H1 (cell line): ENCODE results near the gene BRD7. TPM values are rescaled to one million over a fixed set of nuclear protein-coding genes. Genes with fewer than 3 reads are reported as not detected.

Experiments used
- CTCF ChIA-PET: fragments of 300-600 bp; sonication (Branson Sonifier 250); formaldehyde crosslinking; loops from one replicate; lab custom pipeline; 2021; ENCODE audit not compliant: partially characterized antibody; lab: Charles Lee
- POLR2A ChIA-PET: fragments of 300-600 bp; sonication (Branson Sonifier 250); formaldehyde crosslinking; loops from one replicate; lab custom pipeline; 2021; ENCODE audit warnings: inconsistent platforms; ENCODE audit not compliant: partially characterized antibody; lab: Charles Lee
- DNase-seq, 2 experiments: peaks; one replicate each; pipeline versions ENCODE4 v3.0.0 to v3.0.0-alpha.2; 2010 to 2022; ENCODE audit warnings: low spot score in 2 of 2, low read depth in 1 of 2, mixed read lengths in 1 of 2
- FAIRE-seq: peaks from 2 replicates; lab custom pipeline; 2011; peaks lifted over from hg19 to GRCh38; lab: Jason Lieb, UNC
- H2AFZ ChIP-seq: 2 replicates; pipeline ENCODE4 v1.8.1; 2012; ENCODE audit warnings: low read length, inconsistent platforms
- H2AK5ac ChIP-seq: 2 replicates; pipeline ENCODE4 v1.6.1; 2013; ENCODE audit warnings: low read depth, low read length
- H2BK120ac ChIP-seq: replicated peaks from 2 replicates; pipeline ENCODE3; 2013; ENCODE audit warnings: low read depth, low read length, inconsistent platforms
- H2BK12ac ChIP-seq: 2 replicates; pipeline ENCODE4 v1.6.1; 2013; ENCODE audit warnings: low read depth, low read length
- H2BK15ac ChIP-seq: 2 replicates; pipeline ENCODE4 v1.6.1; 2013; ENCODE audit warnings: low read length
- H2BK20ac ChIP-seq: 2 replicates; pipeline ENCODE4 v1.6.1; 2013; ENCODE audit warnings: low read length
- H2BK5ac ChIP-seq: 2 replicates; pipeline ENCODE4 v1.6.1; 2013; ENCODE audit warnings: low read depth, low read length
- H3K14ac ChIP-seq: 2 replicates; pipeline ENCODE4 v1.6.1; 2013; ENCODE audit warnings: inconsistent platforms; ENCODE audit not compliant: insufficient read length
- H3K18ac ChIP-seq: 2 replicates; pipeline ENCODE4 v1.6.1; 2013; ENCODE audit warnings: low read length; ENCODE audit errors: extremely low read depth
- H3K23ac ChIP-seq: 2 replicates; pipeline ENCODE4 v1.6.1; 2013; ENCODE audit warnings: inconsistent platforms; ENCODE audit not compliant: insufficient read length
- H3K23me2 ChIP-seq: 2 replicates; pipeline ENCODE4 v1.6.1; 2013; ENCODE audit warnings: low read depth, low read length
- H3K27ac ChIP-seq: 2 replicates; pipeline ENCODE4 v1.6.1; 2011; ENCODE audit warnings: low read depth, low read length, inconsistent platforms
- H3K27me3 ChIP-seq, 4 experiments: replicated peaks in 1 of 4; 1 replicate in 1 of 4; 2 replicates in 3 of 4; pipeline versions ENCODE4 v1.6.1 to v1.8.1; 2011 to 2013; ENCODE audit warnings: low read length in 3 of 4, mild to moderate bottlenecking in 3 of 4, inconsistent platforms in 2 of 4, mixed read lengths in 2 of 4, moderate library complexity in 1 of 4; ENCODE audit not compliant: control insufficient read depth in 3 of 4, insufficient read depth in 3 of 4; ENCODE audit errors: extremely low read depth in 1 of 4
- H3K36me3 ChIP-seq, 4 experiments: 2 replicates each; pipeline versions ENCODE4 v1.6.1 to v1.8.1; 2011 to 2013; ENCODE audit warnings: mild to moderate bottlenecking in 4 of 4, low read length in 3 of 4, moderate library complexity in 2 of 4, control low read depth in 1 of 4, inconsistent platforms in 1 of 4; ENCODE audit not compliant: insufficient read depth in 4 of 4, control insufficient read depth in 2 of 4
- H3K4ac ChIP-seq: replicated peaks from 2 replicates; pipeline ENCODE3; 2013; ENCODE audit warnings: low read length, low read depth, mixed read lengths, inconsistent platforms; ENCODE audit not compliant: insufficient read length
- H3K4me1 ChIP-seq, 4 experiments: replicated peaks in 1 of 4; 1 replicate in 1 of 4; 2 replicates in 3 of 4; pipeline versions ENCODE4 v1.6.1 to v1.8.1; 2011 to 2013; ENCODE audit warnings: low read length in 3 of 4, inconsistent platforms in 2 of 4, mixed read lengths in 1 of 4; ENCODE audit not compliant: insufficient read depth in 4 of 4, control insufficient read depth in 3 of 4
- H3K4me2 ChIP-seq, 2 experiments: 2 replicates each; pipeline versions ENCODE4 v1.6.1 to v1.8.1; 2011 to 2013; ENCODE audit warnings: low read depth in 2 of 2, low read length in 2 of 2, control low read depth in 1 of 2, inconsistent platforms in 1 of 2, mild to moderate bottlenecking in 1 of 2; ENCODE audit not compliant: insufficient read depth in 1 of 2
- H3K4me3 ChIP-seq, 4 experiments: fragments of 200-600, 300-600 bp in 1 of 4; sonication (generic), shearing (Covaris generic), sonication (Bioruptor Twin) in 1 of 4; 2 replicates each; pipeline versions ENCODE4 v1.5.1 to v1.8.1; 2011 to 2016; ENCODE audit warnings: low read length in 4 of 4, low read depth in 3 of 4, control low read depth in 2 of 4, inconsistent platforms in 2 of 4, mild to moderate bottlenecking in 2 of 4, mixed read lengths in 1 of 4, moderate library complexity in 1 of 4; ENCODE audit not compliant: insufficient read depth in 2 of 4; ENCODE audit errors: extremely low read depth in 1 of 4
- H3K56ac ChIP-seq: replicated peaks from 2 replicates; pipeline ENCODE3; 2013; ENCODE audit warnings: low read depth, mild to moderate bottlenecking, mixed read lengths, low read length, inconsistent platforms; ENCODE audit not compliant: insufficient read length
- H3K79me1 ChIP-seq: 2 replicates; pipeline ENCODE4 v1.6.1; 2013; ENCODE audit warnings: low read depth, low read length, control low read depth
- H3K79me2 ChIP-seq, 2 experiments: 2 replicates each; pipeline versions ENCODE4 v1.6.1 to v1.8.1; 2012 to 2013; ENCODE audit warnings: low read length in 2 of 2, mild to moderate bottlenecking in 2 of 2, inconsistent platforms in 1 of 2; ENCODE audit not compliant: insufficient read depth in 2 of 2, control insufficient read depth in 1 of 2
- H3K9ac ChIP-seq, 4 experiments: replicated peaks in 1 of 4; 1 replicate in 1 of 4; 2 replicates in 3 of 4; pipeline versions ENCODE4 v1.6.1 to v1.8.1; 2011 to 2013; ENCODE audit warnings: low read depth in 3 of 4, low read length in 3 of 4, control low read depth in 2 of 4, mild to moderate bottlenecking in 2 of 4, moderate library complexity in 2 of 4, inconsistent platforms in 1 of 4; ENCODE audit errors: extremely low read depth in 1 of 4
- H3K9me3 ChIP-seq, 2 experiments: 2 replicates each; pipeline versions ENCODE4 v1.6.1 to v1.8.1; 2012 to 2013; ENCODE audit warnings: mild to moderate bottlenecking in 2 of 2, moderate library complexity in 2 of 2, control low read depth in 1 of 2, inconsistent platforms in 1 of 2, low read depth in 1 of 2, low read length in 1 of 2, mixed read lengths in 1 of 2; ENCODE audit not compliant: insufficient read depth in 2 of 2
- H4K20me1 ChIP-seq, 2 experiments: replicated peaks in 1 of 2; 2 replicates each; pipeline versions ENCODE3 to v1.8.1; 2011 to 2013; ENCODE audit warnings: inconsistent platforms in 2 of 2, low read length in 2 of 2, mild to moderate bottlenecking in 1 of 2; ENCODE audit not compliant: insufficient read depth in 2 of 2, control insufficient read depth in 1 of 2
- H4K5ac ChIP-seq: 2 replicates; pipeline ENCODE4 v1.6.1; 2013; ENCODE audit warnings: low read length, low read depth, mixed read lengths, inconsistent platforms; ENCODE audit not compliant: insufficient read length
- H4K8ac ChIP-seq: 2 replicates; pipeline ENCODE4 v1.8.0; 2013; ENCODE audit warnings: mild to moderate bottlenecking, moderate library complexity, low read length, inconsistent platforms; ENCODE audit not compliant: insufficient read depth; ENCODE audit errors: extremely low read depth
- H4K91ac ChIP-seq: replicated peaks from 2 replicates; pipeline ENCODE3; 2013; ENCODE audit warnings: low read length, mixed read lengths, inconsistent platforms; ENCODE audit not compliant: insufficient read length
- BRCA1 ChIP-seq: IDR thresholded peaks from 2 replicates; pipeline ENCODE4 v1.6.1; 2012; ENCODE audit warnings: low read depth, low read length, improper control_type of control experiment
- CBX5 ChIP-seq: fragments of 300-800, 300-1000 bp; sonication (generic); IDR thresholded peaks from 2 replicates; pipeline ENCODE4 v1.7.1; 2016; ENCODE audit warnings: antibody characterized with exemption, low read length, low read depth
- CREB1 ChIP-seq: IDR thresholded peaks from 2 replicates; pipeline ENCODE4 v1.6.1; 2012; ENCODE audit warnings: inconsistent platforms
- JUN ChIP-seq: IDR thresholded peaks from 2 replicates; pipeline ENCODE4 v1.6.1; 2011; ENCODE audit warnings: low read depth, mild to moderate bottlenecking, improper control_type of control experiment, low read length
- KDM4A ChIP-seq: IDR thresholded peaks from one replicate; pipeline ENCODE4 v1.7.1; 2012; ENCODE audit warnings: low read depth, mild to moderate bottlenecking, moderate library complexity, low read length, inconsistent platforms; ENCODE audit not compliant: severe bottlenecking
- MAX ChIP-seq: IDR thresholded peaks from 2 replicates; pipeline ENCODE4 v1.6.1; 2012; ENCODE audit warnings: inconsistent platforms
- NANOG ChIP-seq: IDR thresholded peaks from 2 replicates; pipeline ENCODE4 v1.6.1; 2011; ENCODE audit warnings: low read length, low read depth, mild to moderate bottlenecking, inconsistent platforms; ENCODE audit not compliant: insufficient read depth, poor library complexity, severe bottlenecking
- SAP30 ChIP-seq: fragments of 300-600 bp; sonication (generic); IDR thresholded peaks from 2 replicates; pipeline ENCODE4 v1.7.1; 2012; ENCODE audit warnings: low read length, moderate library complexity, mild to moderate bottlenecking, inconsistent platforms; ENCODE audit not compliant: insufficient read depth, insufficient replicate concordance
- SIRT6 ChIP-seq: IDR thresholded peaks from one replicate; pipeline ENCODE4 v1.7.1; 2012; ENCODE audit warnings: low read length, inconsistent platforms
- WGBS, 2 experiments: shearing (Covaris generic) in 1 of 2; methylation state at CpG; one replicate each; pipeline versions ENCODE4 v1.1.6 to v1.1.7; 2013 to 2015; ENCODE audit warnings: low lambda C conversion rate in 2 of 2, mixed read lengths in 2 of 2, inconsistent platforms in 1 of 2, low coverage in 1 of 2, missing lambda C conversion rate in 1 of 2; ENCODE audit not compliant: insufficient replicate concordance in 2 of 2, insufficient coverage in 1 of 2, insufficient read length in 1 of 2; ENCODE audit errors: extremely low coverage in 1 of 2, missing lambda C conversion rate in 1 of 2; 5-methylcytosine and 5-hydroxymethylcytosine counted together
- polyA plus RNA-seq, 7 experiments: library from polyadenylated mRNA; depleted of rRNA in 3 of 7; stranded (reverse) in 5 of 7; unstranded in 2 of 7; fragments of >200 nt in 5 of 7; fragments of 200-250 nt in 2 of 7; gene quantifications; 1 replicate in 5 of 7; 2 replicates in 1 of 7; 4 replicates in 1 of 7; pipeline versions ENCODE4 v1.2.1 to v1.2.3, GENCODE V29; 2011 to 2013; ENCODE audit warnings: missing spikeins in 2 of 7, mixed read lengths in 2 of 7
- total RNA-seq: library from RNA; stranded (reverse); fragmentation: NEBNext Ultra II Directional; extraction: Animal tissue kit (Norgen Biotek cat#: 25700); gene quantifications from 2 replicates; pipeline ENCODE4 v1.2.1, GENCODE V29; 2021

Gene BRD7
- total and polyA plus RNA-seq, 2 of the 8 experiments (the other 6 are each of a cell fraction or from before 2014, with no cell fraction given), result 42.5 to 120 TPM

GRCh38 chr16:50320310-50320709, 48.5 kb downstream of the BRD7 start:
- CTCF ChIA-PET, result no interaction called here

More at GRCh38 chr16:50320310-50320709, 48.5 kb downstream of the BRD7 start:
- Histone ChIP-seq H4K8ac (no peak overlapping the region), H2BK15ac (no peak overlapping the region), H3K23me2 (no peaks in the 10 kb centered on the region), H2AK5ac (no peak overlapping the region), H3K27ac (no peak overlapping the region), H3K4ac (no peak overlapping the region), H3K56ac (no peak overlapping the region), H2AFZ (no peak overlapping the region), H3K18ac (no peak overlapping the region), H3K14ac (no peak overlapping the region), H3K4me2 (no peak overlapping the region), H3K9ac (no peak overlapping the region), H3K36me3 (peaks cover 16 to 90% (median 55%) of the 10 kb centered on the region in 4 experiments), H4K91ac (no peak overlapping the region), H3K79me1 (no peaks in the 10 kb centered on the region; the same call in 1 of the 2 replicates), H3K9me3 (no peaks in the 10 kb centered on the region), H3K4me1 (no peaks in the 10 kb centered on the region), H2BK120ac (no peak overlapping the region), H4K20me1 (peaks cover 0 to 2% of the 10 kb centered on the region in 2 experiments), H3K27me3 (no peaks in the 10 kb centered on the region), H3K79me2 (no peaks in the 10 kb centered on the region), H2BK5ac (no peak overlapping the region), H3K23ac (no peak overlapping the region), H3K4me3 (no peak overlapping the region), H4K5ac (no peak overlapping the region), H2BK20ac (no peak overlapping the region), H2BK12ac (no peak overlapping the region)
- TF ChIP-seq SIRT6 (no peak), CBX5 (no peak), JUN (no peak), CREB1 (no peak), SAP30 (no peak), KDM4A (no peak), BRCA1 (no peak), NANOG (no peak), MAX (no peak)
- DNase-seq (no peak), FAIRE-seq (no peak)
- 88% methylated on average over 5 of the region's 5 CpGs; no CpG with 5 or more reads in 1 of the 2 experiments for WGBS, 2 experiments
- POLR2A ChIA-PET, result no interaction called here
